MM.1S (cell line): Measurements from ENCODE around the gene PPL.

Experiments used
- CTCF ChIP-seq: fragments of 300-600 bp; sonication (generic); IDR thresholded peaks from 2 replicates; pipeline ENCODE4 v1.5.1; 2016; ENCODE audit warnings: antibody characterized with exemption, low read length, mixed read lengths
- EZH2 ChIP-seq: fragments of 300-600 bp; sonication (generic); optimal IDR thresholded peaks from 2 replicates; pipeline ENCODE3; 2017; ENCODE audit warnings: low read depth, mild to moderate bottlenecking, antibody characterized with exemption, low read length, mixed read lengths

- TF ChIP-seq EZH2 (no peak), CTCF (no peak)
Observed at GRCh38 chr16:4897328-4897727, 39.6 kb downstream of the PPL start.
